Right lobe of liver (tissue), 4 donors: ENCODE results near the gene ATG7.

Source experiments
- POLR2A ChIP-seq: fragments of 450-650 bp; IDR thresholded peaks from one replicate; pipeline ENCODE4 v1.6.1; 2017; ENCODE audit warnings: antibody characterized with exemption, mild to moderate bottlenecking
- TF ChIP-seq, protein P1 (sequence below), 4 donors: fragments of 200-600 bp in 3 of 4; fragments of 450-650 bp in 1 of 4; IDR thresholded peaks; one replicate each; pipeline versions ENCODE4 v1.5.1 to v1.8.0; 2016 to 2022; ENCODE audit warnings: antibody characterized with exemption in 4 of 4, mild to moderate bottlenecking in 2 of 4
- donor health status: DM: no; HTN: no; CAD: no.
- donor health status: DM: no; HTN: no; CAD: no.
- donor health status: DM: no; HTN: yes; CAD: no.

- TF ChIP-seq, protein P1, sequence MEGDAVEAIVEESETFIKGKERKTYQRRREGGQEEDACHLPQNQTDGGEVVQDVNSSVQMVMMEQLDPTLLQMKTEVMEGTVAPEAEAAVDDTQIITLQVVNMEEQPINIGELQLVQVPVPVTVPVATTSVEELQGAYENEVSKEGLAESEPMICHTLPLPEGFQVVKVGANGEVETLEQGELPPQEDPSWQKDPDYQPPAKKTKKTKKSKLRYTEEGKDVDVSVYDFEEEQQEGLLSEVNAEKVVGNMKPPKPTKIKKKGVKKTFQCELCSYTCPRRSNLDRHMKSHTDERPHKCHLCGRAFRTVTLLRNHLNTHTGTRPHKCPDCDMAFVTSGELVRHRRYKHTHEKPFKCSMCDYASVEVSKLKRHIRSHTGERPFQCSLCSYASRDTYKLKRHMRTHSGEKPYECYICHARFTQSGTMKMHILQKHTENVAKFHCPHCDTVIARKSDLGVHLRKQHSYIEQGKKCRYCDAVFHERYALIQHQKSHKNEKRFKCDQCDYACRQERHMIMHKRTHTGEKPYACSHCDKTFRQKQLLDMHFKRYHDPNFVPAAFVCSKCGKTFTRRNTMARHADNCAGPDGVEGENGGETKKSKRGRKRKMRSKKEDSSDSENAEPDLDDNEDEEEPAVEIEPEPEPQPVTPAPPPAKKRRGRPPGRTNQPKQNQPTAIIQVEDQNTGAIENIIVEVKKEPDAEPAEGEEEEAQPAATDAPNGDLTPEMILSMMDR (IDR thresholded peaks at IDR 0.05), result no peak
- TF ChIP-seq POLR2A, result no peak
Observed at GRCh38 chr3:11574981-11575669, 302.9 kb downstream of the ATG7 start.
